Activated CD4-positive, alpha-beta T cell treated with anti-CD3 and anti-CD28 coated beads for 24 hours (primary cell): ENCODE measurements around the gene PDRG1.

Experiments
- DNase-seq, 2 donors: peaks; one replicate each; pipeline ENCODE4 v3.0.0-alpha.2; 2020; ENCODE audit warnings: low read depth in 2 of 2

Gene PDRG1

GRCh38 chr20:31951530-31952453 is at the start of gene PDRG1:
PDRG1 (minus strand) TSS chr20:31952046; CDS start chr20:31951961, 85 bp downstream.
- DNase-seq: peak; percentile 97 to 98

- DNase-seq: no peak
Measured at GRCh38 chr20:31998246-31998645, 46.4 kb upstream of the PDRG1 start.

GRCh38 chr20:31996996-31997395 is 45.1 kb upstream of the PDRG1 start:
- no peak for DNase-seq

GRCh38 chr20:31992086-31992485 is 40.2 kb upstream of the PDRG1 start:
- no peak for DNase-seq

- DNase-seq: no peak
Measured at GRCh38 chr20:31991339-31991705, 39.5 kb upstream of the PDRG1 start.

- no peak for DNase-seq
Measured at GRCh38 chr20:31990641-31991338, 38.9 kb upstream of the PDRG1 start.

- DNase-seq: no peak
Measured at GRCh38 chr20:31989030-31989645, 37.3 kb upstream of the PDRG1 start.

GRCh38 chr20:31988430-31989015 is 36.7 kb upstream of the PDRG1 start:
- DNase-seq: no peak

- DNase-seq: no peak
Measured at GRCh38 chr20:31987744-31988143, 35.9 kb upstream of the PDRG1 start.

GRCh38 chr20:31984981-31985471 is 33.2 kb upstream of the PDRG1 start:
- no peak for DNase-seq

- DNase-seq: no peak
Measured at GRCh38 chr20:31981784-31982183, 29.9 kb upstream of the PDRG1 start.

GRCh38 chr20:31979713-31980426 is 28.0 kb upstream of the PDRG1 start:
- no peak for DNase-seq

GRCh38 chr20:31977080-31977479 is 25.2 kb upstream of the PDRG1 start:
- DNase-seq: no peak

- DNase-seq: no peak
Measured at GRCh38 chr20:31975874-31976273, 24.0 kb upstream of the PDRG1 start.

GRCh38 chr20:31974951-31975487 is 23.2 kb upstream of the PDRG1 start:
- DNase-seq: no peak

GRCh38 chr20:31974296-31974695 is 22.4 kb upstream of the PDRG1 start:
- no peak for DNase-seq

- DNase-seq: no peak
Measured at GRCh38 chr20:31972471-31973021, 20.7 kb upstream of the PDRG1 start.

GRCh38 chr20:31969991-31970390 is 18.1 kb upstream of the PDRG1 start:
- DNase-seq: no peak

- DNase-seq: peak; percentile 68 to 69
Measured at GRCh38 chr20:31968291-31969126, 16.7 kb upstream of the PDRG1 start.

- no peak for DNase-seq
Measured at GRCh38 chr20:31967830-31968249, 16.0 kb upstream of the PDRG1 start, which contains the start of gene XKR7. XKR7 (plus strand) TSS chr20:31968151; CDS start chr20:31968176, 25 bp downstream.
